ENCODE results near the gene BLTP1.

Gene BLTP1

DNA sequence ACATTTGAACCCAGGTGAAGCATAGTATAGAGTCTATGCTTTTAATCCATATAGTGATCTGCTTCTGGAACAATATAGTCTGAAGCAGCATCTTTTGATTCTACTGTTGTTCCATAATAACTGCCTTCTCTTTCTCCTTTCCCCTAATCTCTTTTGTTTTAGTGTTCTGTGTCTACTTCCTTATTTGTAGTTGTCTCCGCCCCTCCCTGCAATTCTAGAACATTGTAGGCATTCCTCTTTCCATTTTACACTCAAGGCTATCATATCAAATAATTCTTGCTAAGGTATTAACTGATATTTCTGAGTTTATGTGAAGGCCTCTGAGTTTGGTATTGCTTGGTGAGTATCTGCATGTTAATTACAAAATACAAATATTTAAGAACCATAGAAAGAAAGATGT is 11.6 kb downstream of the BLTP1 start:
- in situ Hi-C loops (cut with HindIII; ENCODE audit: low sequenced_read_pairs), result no loop called here

DNA sequence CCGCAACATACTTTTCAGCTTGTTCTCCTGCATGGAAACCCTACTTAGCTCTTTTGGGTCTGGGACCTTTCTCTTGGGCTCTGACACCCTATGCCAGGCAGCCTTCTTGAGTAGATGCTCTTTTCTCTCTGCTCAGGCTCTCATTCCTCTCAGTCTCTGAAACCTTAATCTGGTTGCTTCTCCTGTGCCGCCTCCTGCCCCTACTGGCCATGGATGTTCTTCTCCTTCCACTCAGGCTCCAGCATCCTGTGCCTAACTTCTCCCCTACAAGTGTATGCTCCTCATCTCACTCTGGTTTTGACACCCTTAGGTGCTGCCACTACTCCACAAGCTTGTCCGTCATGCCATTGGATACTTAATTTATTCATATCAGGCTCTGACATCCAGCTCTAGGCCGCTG is 15.2 kb downstream of the BLTP1 start:
- in situ Hi-C loops (cut with HindIII; ENCODE audit: low sequenced_read_pairs), result no loop called here

DNA sequence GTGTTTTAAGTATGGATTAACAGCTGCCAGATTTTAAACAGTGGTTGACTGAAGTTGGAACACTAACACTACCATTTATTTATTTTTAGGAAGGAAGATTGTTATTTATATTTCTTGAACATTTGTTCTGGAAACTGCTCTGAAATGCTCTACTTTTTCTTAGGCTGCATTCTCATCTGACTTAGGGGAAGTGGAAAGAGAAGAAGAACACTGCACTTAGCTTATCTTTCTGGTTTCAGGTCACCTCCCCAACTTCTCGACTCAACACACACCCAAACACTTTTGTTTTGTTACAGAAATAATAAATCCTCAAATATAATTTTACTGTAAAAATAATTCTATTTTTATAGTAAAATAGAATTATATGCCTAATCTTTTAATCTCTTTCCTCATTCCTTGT is 18.6 kb downstream of the BLTP1 start:
- in situ Hi-C loops (cut with HindIII; ENCODE audit: low sequenced_read_pairs), result no loop called here

DNA sequence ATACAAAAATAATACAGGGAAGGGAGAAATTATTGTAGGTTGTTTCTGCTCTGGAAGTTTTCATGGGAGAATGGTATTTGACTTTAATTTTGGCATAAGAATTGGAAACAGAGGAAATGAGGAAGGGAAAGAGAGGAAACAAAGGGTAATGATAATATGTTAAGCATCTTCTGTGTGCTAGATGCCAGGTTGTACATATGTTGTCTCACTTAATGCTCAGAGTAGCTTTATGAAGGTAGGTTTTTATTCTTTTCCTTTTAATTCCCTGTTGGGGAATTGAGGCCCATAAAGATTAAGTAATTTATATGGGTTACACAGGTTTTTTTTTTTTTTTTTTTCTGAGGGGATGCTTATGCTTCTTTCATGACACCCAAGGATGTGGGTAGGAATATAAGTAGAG is 19.2 kb downstream of the BLTP1 start:
- in situ Hi-C loops (cut with HindIII; ENCODE audit: low sequenced_read_pairs), result no loop called here

DNA sequence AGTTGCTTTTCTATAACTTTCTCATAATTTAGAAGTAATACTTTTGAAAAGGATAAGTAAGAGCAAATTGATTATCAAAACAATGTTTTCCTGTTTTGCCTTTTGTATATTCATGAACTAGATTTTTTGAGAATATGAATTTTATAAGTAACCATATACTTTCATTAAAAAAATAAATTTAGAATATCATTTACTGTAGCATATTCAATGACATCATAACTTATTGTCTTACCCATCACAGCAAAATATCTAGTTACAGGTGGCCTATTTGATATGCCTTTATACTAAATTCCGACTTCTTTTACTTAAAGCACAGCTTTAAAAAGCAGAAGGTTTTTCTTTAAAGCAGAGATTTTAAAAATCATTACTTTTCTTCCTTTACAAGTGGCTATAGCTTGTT is 20.1 kb downstream of the BLTP1 start:
- in situ Hi-C loops (cut with HindIII; ENCODE audit: low sequenced_read_pairs), result no loop called here

DNA sequence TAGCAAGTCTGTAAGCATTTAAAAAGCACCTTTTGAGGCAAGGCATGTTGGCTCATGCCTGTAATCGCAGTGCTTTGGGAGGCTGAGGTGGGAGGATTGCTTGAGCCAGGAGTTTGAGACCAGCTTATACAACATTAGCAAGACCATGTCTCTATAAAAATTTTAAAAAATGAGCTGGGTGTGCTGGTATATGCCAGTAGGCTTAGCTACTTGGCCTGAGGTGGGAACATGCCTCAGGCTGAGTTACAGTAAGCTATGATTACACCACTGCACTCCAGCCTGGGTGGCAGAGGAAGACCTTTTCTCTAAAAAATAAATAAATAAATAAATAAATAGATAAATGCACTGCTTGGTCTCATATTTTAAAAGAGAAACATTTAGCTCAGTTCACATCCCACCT is 26.8 kb downstream of the BLTP1 start:
- in situ Hi-C loops (cut with HindIII; ENCODE audit: low sequenced_read_pairs), result no loop called here

DNA sequence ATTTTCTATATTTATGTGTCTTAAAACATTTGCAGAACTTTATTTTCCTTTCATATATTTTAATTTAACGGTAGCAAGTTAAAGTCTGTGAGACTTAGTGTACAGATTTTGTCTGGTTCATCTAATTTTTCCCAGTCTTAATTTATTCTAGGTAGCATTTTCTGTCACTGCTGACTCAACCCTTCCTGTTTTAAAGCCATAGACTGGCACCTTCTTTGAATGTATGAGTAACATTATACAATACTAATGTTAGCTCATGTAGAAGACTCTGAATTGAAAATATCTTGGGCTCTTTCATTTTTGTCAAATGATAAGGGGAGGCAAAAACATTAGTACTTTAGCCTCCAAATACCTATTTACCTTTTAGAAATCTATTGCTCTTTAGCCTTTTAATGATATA is 43.6 kb downstream of the BLTP1 start:
- in situ Hi-C loops (cut with HindIII; ENCODE audit: low sequenced_read_pairs), result no loop called here

Measured in endothelial cell of hepatic sinusoid (primary cell).